Colonic mucosa (tissue), 4 donors: ENCODE data around the gene RAP1GAP2. TPM values are rescaled to one million over a fixed set of nuclear protein-coding genes. Genes with fewer than 3 reads are reported as not detected.

Experiments
- DNase-seq: peaks from one replicate; pipeline ENCODE4 v3.0.0-alpha.2; 2020
- H3K27ac ChIP-seq: fragments of 200-600 bp; one replicate; pipeline ENCODE4 v1.8.0; 2021
- H3K27me3 ChIP-seq: fragments of 200-600 bp; one replicate; pipeline ENCODE4 v1.8.0; 2021
- H3K36me3 ChIP-seq: fragments of 200-600 bp; one replicate; pipeline ENCODE4 v1.8.0; 2021
- H3K4me1 ChIP-seq: fragments of 200-600 bp; one replicate; pipeline ENCODE4 v1.8.0; 2021; ENCODE audit warnings: mild to moderate bottlenecking
- H3K4me3 ChIP-seq: fragments of 200-600 bp; one replicate; pipeline ENCODE4 v1.8.0; 2021
- H3K9ac ChIP-seq, 2 donors: one replicate each; pipeline ENCODE4 v1.7.0; 2013; ENCODE audit warnings: control low read depth in 2 of 2, low read depth in 2 of 2, low read length in 2 of 2
- H3K9me3 ChIP-seq: fragments of 200-600 bp; one replicate; pipeline ENCODE4 v1.8.0; 2021
- intact Hi-C: fragments of 100-400 bp; cut with DNase I; formaldehyde crosslinking; loops from one replicate; pipeline ENCODE4 v1.14.1; 2022
- total RNA-seq, 2 donors: library from RNA; stranded (reverse); fragmentation: NEBNext Ultra II Directional in 1 of 2; extraction: Animal tissue kit (Norgen Biotek cat#: 25700) in 1 of 2; gene quantifications; one replicate each; pipeline ENCODE4 v1.2.1, GENCODE V29; 2021
- TF ChIP-seq, protein P1 (sequence below): fragments of 200-600 bp; IDR thresholded peaks from one replicate; pipeline ENCODE4 v1.8.0; 2022; ENCODE audit warnings: antibody characterized with exemption, mild to moderate bottlenecking
- donor health status: healthy.
- donor health status: DM: no; HTN: no; CAD: no.
- donor health status: DM: no; HTN: no; CAD: no.

RAP1GAP2 gene
- total RNA-seq, 2 donors from 2014 or later, result 45.2 to 45.4 TPM

GRCh38 chr17:3036800-3037199 lies 240.6 kb downstream of the RAP1GAP2 start:
- Histone ChIP-seq H3K27me3 (no peaks in the 10 kb centered on the region), H3K4me3 (no peak overlapping the region), H3K9me3 (no peaks in the 10 kb centered on the region), H3K4me1 (no peaks in the 10 kb centered on the region), H3K27ac (no peak overlapping the region), H3K36me3 (no peaks in the 10 kb centered on the region), H3K9ac (no peak overlapping the region)
- DNase-seq, result no peak
- TF ChIP-seq, protein P1, sequence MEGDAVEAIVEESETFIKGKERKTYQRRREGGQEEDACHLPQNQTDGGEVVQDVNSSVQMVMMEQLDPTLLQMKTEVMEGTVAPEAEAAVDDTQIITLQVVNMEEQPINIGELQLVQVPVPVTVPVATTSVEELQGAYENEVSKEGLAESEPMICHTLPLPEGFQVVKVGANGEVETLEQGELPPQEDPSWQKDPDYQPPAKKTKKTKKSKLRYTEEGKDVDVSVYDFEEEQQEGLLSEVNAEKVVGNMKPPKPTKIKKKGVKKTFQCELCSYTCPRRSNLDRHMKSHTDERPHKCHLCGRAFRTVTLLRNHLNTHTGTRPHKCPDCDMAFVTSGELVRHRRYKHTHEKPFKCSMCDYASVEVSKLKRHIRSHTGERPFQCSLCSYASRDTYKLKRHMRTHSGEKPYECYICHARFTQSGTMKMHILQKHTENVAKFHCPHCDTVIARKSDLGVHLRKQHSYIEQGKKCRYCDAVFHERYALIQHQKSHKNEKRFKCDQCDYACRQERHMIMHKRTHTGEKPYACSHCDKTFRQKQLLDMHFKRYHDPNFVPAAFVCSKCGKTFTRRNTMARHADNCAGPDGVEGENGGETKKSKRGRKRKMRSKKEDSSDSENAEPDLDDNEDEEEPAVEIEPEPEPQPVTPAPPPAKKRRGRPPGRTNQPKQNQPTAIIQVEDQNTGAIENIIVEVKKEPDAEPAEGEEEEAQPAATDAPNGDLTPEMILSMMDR, result no peak
- intact Hi-C loops, result no loop called here

GRCh38 chr17:3037259-3037658 lies 241.0 kb downstream of the RAP1GAP2 start:
- Histone ChIP-seq H3K36me3 (no peaks in the 10 kb centered on the region), H3K9ac (no peak overlapping the region), H3K27me3 (no peaks in the 10 kb centered on the region), H3K9me3 (no peaks in the 10 kb centered on the region), H3K27ac (no peak overlapping the region), H3K4me3 (no peak overlapping the region), H3K4me1 (no peaks in the 10 kb centered on the region)
- TF ChIP-seq, protein P1, result no peak
- intact Hi-C loops, result no loop called here
- no peak for DNase-seq

- TF ChIP-seq, protein P1, result no peak
- Histone ChIP-seq H3K36me3 (no peaks in the 10 kb centered on the region), H3K27ac (no peak overlapping the region), H3K4me1 (no peaks in the 10 kb centered on the region), H3K9me3 (no peaks in the 10 kb centered on the region), H3K9ac (no peak overlapping the region), H3K27me3 (no peaks in the 10 kb centered on the region), H3K4me3 (no peak overlapping the region)
- intact Hi-C loops, result no loop called here
- no peak for DNase-seq
These were observed 242.7 kb downstream of the RAP1GAP2 start for GRCh38 chr17:3038941-3039340.

GRCh38 chr17:3039736-3040135 lies 243.5 kb downstream of the RAP1GAP2 start:
- Histone ChIP-seq H3K36me3 (no peaks in the 10 kb centered on the region), H3K9me3 (no peaks in the 10 kb centered on the region), H3K4me3 (no peak overlapping the region), H3K4me1 (no peaks in the 10 kb centered on the region), H3K27ac (no peak overlapping the region), H3K27me3 (no peaks in the 10 kb centered on the region), H3K9ac (no peak overlapping the region)
- DNase-seq, result no peak
- TF ChIP-seq, protein P1, result no peak
- intact Hi-C loops, result loop anchor here (10.0 kb wide), 1 partner anchor 295 kb away; no protein-coding TSS in a partner anchor

- no peak overlapping the region for H3K9ac ChIP-seq
- H3K27ac ChIP-seq, result no peak overlapping the region
- TF ChIP-seq, protein P1, result no peak
- H3K36me3 ChIP-seq, result no peaks in the 10 kb centered on the region
- H3K4me1 ChIP-seq, result no peaks in the 10 kb centered on the region
- intact Hi-C loops, result loop anchor here (10.0 kb wide), 1 partner anchor 294 kb away; no protein-coding TSS in a partner anchor
- no peak for DNase-seq
- no peak overlapping the region for H3K4me3 ChIP-seq
- H3K27me3 ChIP-seq, result no peaks in the 10 kb centered on the region
- no peaks in the 10 kb centered on the region for H3K9me3 ChIP-seq
These were observed 244.6 kb downstream of the RAP1GAP2 start for GRCh38 chr17:3040882-3041281.
